ENCODE data around the gene TBC1D1. TPM values are rescaled to one million over a fixed set of nuclear protein-coding genes. Genes with fewer than 3 reads are reported as not detected.
A peak's percentile ranks its signal among the peaks of the same experiment; 100 is the strongest.

The TBC1D1 gene
- total RNA-seq, 2 donors from 2014 or later = 55.3 to 77.4 TPM

GRCh38 chr4:38084877-38085711 lies 194.2 kb downstream of the TBC1D1 start:
- H3K4me1 ChIP-seq = no peaks in the 10 kb centered on the region
- no peak overlapping the region for H3K4me3 ChIP-seq
- intact Hi-C loops (cut with DNase I) = no loop called here
- H3K36me3 ChIP-seq = no peaks in the 10 kb centered on the region
- H3K9ac ChIP-seq (ENCODE audit: low read depth in 2 of 2, low read length in 2 of 2) = no peak overlapping the region
- no peaks in the 10 kb centered on the region for H3K27me3 ChIP-seq
- H3K9me3 ChIP-seq = no peaks in the 10 kb centered on the region
- no peak for TF ChIP-seq CTCF (IDR thresholded peaks at IDR 0.05)
- no peak overlapping the region for H3K27ac ChIP-seq
- DNase-seq = no peak

- no peak for TF ChIP-seq CTCF (IDR thresholded peaks at IDR 0.05)
- no peaks in the 10 kb centered on the region for H3K36me3 ChIP-seq
- H3K4me3 ChIP-seq = no peak overlapping the region
- intact Hi-C loops (cut with DNase I) = no loop called here
- H3K27ac ChIP-seq = no peak overlapping the region
- H3K4me1 ChIP-seq = no peaks in the 10 kb centered on the region
- H3K9ac ChIP-seq (ENCODE audit: low read depth in 2 of 2, low read length in 2 of 2) = no peak overlapping the region
- no peaks in the 10 kb centered on the region for H3K27me3 ChIP-seq
- no peak for DNase-seq
- no peaks in the 10 kb centered on the region for H3K9me3 ChIP-seq
These were observed 194.9 kb downstream of the TBC1D1 start for GRCh38 chr4:38085751-38086150.

GRCh38 chr4:38086151-38086848 lies 195.4 kb downstream of the TBC1D1 start:
- peak overlapping the region in 1 of 2 donors; percentile 12 for H3K9ac ChIP-seq (ENCODE audit: low read depth in 2 of 2, low read length in 2 of 2)
- no peak overlapping the region for H3K4me3 ChIP-seq
- intact Hi-C loops (cut with DNase I) = no loop called here
- no peak for TF ChIP-seq CTCF (IDR thresholded peaks at IDR 0.05)
- H3K27ac ChIP-seq = no peak overlapping the region
- H3K9me3 ChIP-seq = no peaks in the 10 kb centered on the region
- no peaks in the 10 kb centered on the region for H3K4me1 ChIP-seq
- H3K27me3 ChIP-seq = no peaks in the 10 kb centered on the region
- no peak for DNase-seq
- no peaks in the 10 kb centered on the region for H3K36me3 ChIP-seq

- Histone ChIP-seq H3K36me3 (no peaks in the 10 kb centered on the region), H3K27ac (no peak overlapping the region), H3K4me1 (no peaks in the 10 kb centered on the region), H3K9ac (ENCODE audit: low read depth in 2 of 2, low read length in 2 of 2) (peak overlapping the region in 1 of 2 donors; percentile 12), H3K9me3 (no peaks in the 10 kb centered on the region), H3K27me3 (no peaks in the 10 kb centered on the region), H3K4me3 (no peak overlapping the region)
- TF ChIP-seq CTCF (IDR thresholded peaks at IDR 0.05) = no peak
- no peak for DNase-seq
- intact Hi-C loops (cut with DNase I) = no loop called here
These were observed 196.0 kb downstream of the TBC1D1 start for GRCh38 chr4:38086849-38087226.

- DNase-seq = no peak
- no peak for TF ChIP-seq CTCF (IDR thresholded peaks at IDR 0.05)
- Histone ChIP-seq H3K36me3 (no peaks in the 10 kb centered on the region), H3K4me3 (no peak overlapping the region), H3K27ac (no peak overlapping the region), H3K27me3 (no peaks in the 10 kb centered on the region), H3K4me1 (no peaks in the 10 kb centered on the region), H3K9ac (ENCODE audit: low read depth in 2 of 2, low read length in 2 of 2) (no peak overlapping the region), H3K9me3 (no peaks in the 10 kb centered on the region)
- intact Hi-C loops (cut with DNase I) = no loop called here
These were observed 197.4 kb downstream of the TBC1D1 start for GRCh38 chr4:38088321-38088720.
